Endothelial cell of umbilical vein (primary cell): Measurements from ENCODE around the gene STH. TPM values are rescaled to one million over a fixed set of nuclear protein-coding genes. Genes with fewer than 3 reads are reported as not detected.
A peak's percentile ranks its signal among the peaks of the same experiment; 100 is the strongest.

Experiments
- BruUV-seq: library from RNA; stranded (reverse); fragments of 400-500 nt; replicated peaks from 2 replicates; lab custom pipeline; 2021; lab: Mats Ljungman, UMichigan
- CTCF ChIA-PET: fragments of 300-600, 350-600 bp; sonication (Branson Sonifier 250); formaldehyde crosslinking; loops from one replicate; lab custom pipeline; 2021; ENCODE audit warnings: antibody characterized with exemption, inconsistent platforms; lab: Charles Lee
- POLR2A ChIA-PET: fragments of 300-600, 350-600 bp; sonication (Branson Sonifier 250); formaldehyde crosslinking; loops from one replicate; lab custom pipeline; 2021; ENCODE audit warnings: antibody characterized with exemption, inconsistent platforms; lab: Charles Lee
- DNase-seq: peaks from one replicate; pipeline ENCODE4 v3.0.0-alpha.2; 2011; ENCODE audit warnings: low read depth, low spot score
- FAIRE-seq: peaks from 2 replicates; lab custom pipeline; 2011; peaks lifted over from hg19 to GRCh38; lab: Jason Lieb, UNC
- H2AFZ ChIP-seq: 2 replicates; pipeline ENCODE4 v1.6.0; 2012; ENCODE audit warnings: low read depth, low read length, control low read depth, inconsistent platforms
- H3K27ac ChIP-seq: 2 replicates; pipeline ENCODE4 v1.5.1; 2011; ENCODE audit warnings: low read depth, mild to moderate bottlenecking, control low read depth, low read length, moderate library complexity; ENCODE audit not compliant: insufficient read depth
- H3K27me3 ChIP-seq, 2 experiments: 2 replicates each; pipeline versions ENCODE4 v1.6.0 to v1.6.1; 2011; ENCODE audit warnings: low read length in 2 of 2, mixed read lengths in 1 of 2; ENCODE audit not compliant: control insufficient read depth in 2 of 2, insufficient read depth in 2 of 2
- H3K36me3 ChIP-seq, 2 experiments: 2 replicates in 1 of 2; 3 replicates in 1 of 2; pipeline ENCODE4 v1.5.1; 2011; ENCODE audit warnings: low read length in 2 of 2, mild to moderate bottlenecking in 1 of 2, moderate library complexity in 1 of 2; ENCODE audit not compliant: control insufficient read depth in 2 of 2, insufficient read depth in 2 of 2; ENCODE audit errors: extremely low read depth in 1 of 2
- H3K4me1 ChIP-seq: 3 replicates; pipeline ENCODE4 v1.5.1; 2011; ENCODE audit warnings: mild to moderate bottlenecking, low read length; ENCODE audit not compliant: control insufficient read depth, insufficient read depth; ENCODE audit errors: extremely low read depth
- H3K4me2 ChIP-seq: 2 replicates; pipeline ENCODE4 v1.6.1; 2011; ENCODE audit warnings: low read length, control low read depth, mixed read lengths; ENCODE audit not compliant: insufficient read depth
- H3K4me3 ChIP-seq, 3 experiments: fragments of 200-600 bp in 1 of 3; sonication (generic), shearing (Covaris generic) in 1 of 3; replicated peaks in 1 of 3; 2 replicates each; pipeline ENCODE4 v1.5.1; 2011 to 2016; ENCODE audit warnings: control low read depth in 3 of 3, low read length in 3 of 3, mild to moderate bottlenecking in 2 of 3, inconsistent platforms in 1 of 3, low read depth in 1 of 3, moderate library complexity in 1 of 3; ENCODE audit not compliant: insufficient read depth in 1 of 3
- H3K79me2 ChIP-seq: 2 replicates; pipeline ENCODE4 v1.6.0; 2012; ENCODE audit warnings: low read length, inconsistent platforms; ENCODE audit not compliant: control insufficient read depth, insufficient read depth
- H3K9ac ChIP-seq: replicated peaks from 2 replicates; pipeline ENCODE3; 2011; ENCODE audit warnings: low read length, control low read depth; ENCODE audit not compliant: insufficient read depth; ENCODE audit errors: extremely low read depth
- H3K9me1 ChIP-seq: replicated peaks from 3 replicates; pipeline ENCODE4 v1.6.0; 2011; ENCODE audit warnings: mild to moderate bottlenecking, low read length; ENCODE audit not compliant: control insufficient read depth, insufficient read depth; ENCODE audit errors: extremely low read depth
- H3K9me3 ChIP-seq: replicated peaks from 2 replicates; pipeline ENCODE4 v1.5.1; 2012; ENCODE audit warnings: low read length, inconsistent platforms; ENCODE audit not compliant: control insufficient read depth, insufficient read depth
- H4K20me1 ChIP-seq: replicated peaks from 2 replicates; pipeline ENCODE3; 2011; ENCODE audit warnings: mild to moderate bottlenecking, low read length; ENCODE audit not compliant: control insufficient read depth, insufficient read depth; ENCODE audit errors: extremely low read depth
- GATA2 ChIP-seq: IDR thresholded peaks from 2 replicates; pipeline ENCODE4 v1.7.0; 2011; ENCODE audit warnings: low read depth, mild to moderate bottlenecking, moderate library complexity, mixed read lengths, low read length; ENCODE audit not compliant: insufficient read length, insufficient read depth
- MAX ChIP-seq: IDR thresholded peaks from 2 replicates; pipeline ENCODE4 v1.6.1; 2011; ENCODE audit not compliant: insufficient read depth, insufficient read length
- POLR2A ChIP-seq: IDR thresholded peaks from 2 replicates; pipeline ENCODE4 v1.6.1; 2012; ENCODE audit warnings: low read depth, mild to moderate bottlenecking, control low read depth, low read length
- POLR2AphosphoS5 ChIP-seq: IDR thresholded peaks from 2 replicates; pipeline ENCODE4 v1.6.1; 2012; ENCODE audit warnings: low read depth, mild to moderate bottlenecking, control low read depth, low read length, moderate library complexity; ENCODE audit not compliant: insufficient read depth
- dilution Hi-C: fragments of 300-500 bp; cut with MboI; formaldehyde crosslinking; loops from one replicate; pipeline ENCODE4 v1.15.0; 2019; ENCODE audit warnings: low sequenced_read_pairs; ENCODE audit not compliant: extremely low pct_ligation_motif_present
- intact Hi-C: fragments of 100-400 bp; cut with micrococcal nuclease; formaldehyde crosslinking; loops from one replicate; pipeline ENCODE4 v1.10.0; 2022
- polyA plus RNA-seq, 4 experiments: library from polyadenylated mRNA; depleted of rRNA in 3 of 4; stranded (reverse) in 3 of 4; unstranded in 1 of 4; fragments of >200 nt; gene quantifications; 2 replicates each; pipeline versions ENCODE4 v1.2.1 to v1.2.3, GENCODE V29; 2011 to 2012; ENCODE audit warnings: missing spikeins in 1 of 4
- total RNA-seq: library from RNA; stranded (reverse); gene quantifications from 2 replicates; pipeline ENCODE4 v1.2.3, GENCODE V29; 2021

The STH gene
- total and polyA plus RNA-seq, 2 donors (not counting 3 experiments of a cell fraction or from before 2014, with no cell fraction given) = not detected

- TF ChIP-seq POLR2A (no peak), GATA2 (no peak)
- no peaks in the 10 kb centered on the region for H3K79me2 ChIP-seq
- no peaks in the 10 kb centered on the region for H3K9me3 ChIP-seq
- CTCF ChIA-PET = interaction anchor here (3.1 kb wide), 1 partner anchor 14 kb away, joined by 14 read pairs; no protein-coding TSS in a partner anchor
- POLR2A ChIA-PET = no interaction called here
- peaks cover 25 to 38% of the 10 kb centered on the region in 2 experiments for H3K36me3 ChIP-seq
- no peaks in the 10 kb centered on the region for H3K27me3 ChIP-seq
- H3K9ac ChIP-seq = no peak overlapping the region
- BruUV-seq = TSS peak; percentile 12
- dilution Hi-C loops = no loop called here
- no peaks in the 10 kb centered on the region for H3K9me1 ChIP-seq
- no peak for FAIRE-seq
- H4K20me1 ChIP-seq = no peaks in the 10 kb centered on the region
- intact Hi-C loops = no loop called here
- H3K4me1 ChIP-seq = no peaks in the 10 kb centered on the region
- no peak for DNase-seq
- H2AFZ ChIP-seq = no peak overlapping the region
- no peak overlapping the region for H3K27ac ChIP-seq
- no peak overlapping the region for H3K4me2 ChIP-seq
- H3K4me3 ChIP-seq = no peak overlapping the region
Observed at GRCh38 chr17:46030752-46031151, 31.7 kb downstream of the STH start.

GRCh38 chr17:46031440-46031839, 32.4 kb downstream of the STH start:
- H3K4me1 ChIP-seq = no peaks in the 10 kb centered on the region
- FAIRE-seq = no peak
- TF ChIP-seq MAX (no peak), POLR2AphosphoS5 (no peak)
- H3K36me3 ChIP-seq = peaks cover 25 to 40% of the 10 kb centered on the region in 2 experiments
- H3K79me2 ChIP-seq = no peaks in the 10 kb centered on the region
- no peaks in the 10 kb centered on the region for H3K9me3 ChIP-seq
- no peak overlapping the region for H2AFZ ChIP-seq
- no peaks in the 10 kb centered on the region for H4K20me1 ChIP-seq
- no peak overlapping the region for H3K4me2 ChIP-seq
- intact Hi-C loops = no loop called here
- BruUV-seq = no TSS peak
- CTCF ChIA-PET = no interaction called here
- no peaks in the 10 kb centered on the region for H3K9me1 ChIP-seq
- POLR2A ChIA-PET = no interaction called here
- dilution Hi-C loops = no loop called here
- no peak overlapping the region for H3K9ac ChIP-seq
- H3K4me3 ChIP-seq = no peak overlapping the region
- H3K27me3 ChIP-seq = no peaks in the 10 kb centered on the region
- DNase-seq = no peak
- H3K27ac ChIP-seq = no peak overlapping the region
